ENCODE measurements around the gene OSCP1. TPM values are rescaled to one million over a fixed set of nuclear protein-coding genes. Genes with fewer than 3 reads are reported as not detected.

OSCP1 gene
- total RNA-seq, 1 experiment from 2014 or later, result 5.8 TPM

GRCh38 chr1:36383240-36383639 lies 67.0 kb downstream of the OSCP1 start:
- no peak for DNase-seq (ENCODE audit: low spot score)

GRCh38 chr1:36382669-36383068 lies 67.6 kb downstream of the OSCP1 start:
- no peak for DNase-seq (ENCODE audit: low spot score)

GRCh38 chr1:36382231-36382630 lies 68.0 kb downstream of the OSCP1 start:
- DNase-seq (ENCODE audit: low spot score), result no peak

GRCh38 chr1:36381405-36381804 lies 68.8 kb downstream of the OSCP1 start:
- no peak for DNase-seq (ENCODE audit: low spot score)

- no peak for DNase-seq (ENCODE audit: low spot score)
Observed at GRCh38 chr1:36380782-36381181, 69.5 kb downstream of the OSCP1 start.

- DNase-seq (ENCODE audit: low spot score), result no peak
Observed at GRCh38 chr1:36380143-36380619, 70.1 kb downstream of the OSCP1 start.

- DNase-seq (ENCODE audit: low spot score), result no peak
Observed at GRCh38 chr1:36377791-36378492, 72.3 kb downstream of the OSCP1 start.

GRCh38 chr1:36372617-36373016 lies 77.6 kb downstream of the OSCP1 start:
- DNase-seq (ENCODE audit: low spot score), result no peak

GRCh38 chr1:36369061-36369861 lies 81.0 kb downstream of the OSCP1 start:
- DNase-seq (ENCODE audit: low spot score), result no peak

Other genes with a start within 250 kb of the OSCP1 start
- gene THRAP3, start 226.0 kb downstream of the OSCP1 start, total RNA-seq (2014; rRNA removed; shearing (Covaris generic)), result 50.0 and 53.5 TPM in 2 replicates
- gene SH3D21, start 144.1 kb downstream of the OSCP1 start, total RNA-seq (2014; rRNA removed; shearing (Covaris generic)), result 0.98 TPM in 1 of 2 replicates, not detected in the other
- 9.6 and 17.8 TPM in 2 replicates for gene EVA1B, start 126.8 kb downstream of the OSCP1 start, total RNA-seq (2014; rRNA removed; shearing (Covaris generic))
- 13.8 and 17.1 TPM in 2 replicates for gene STK40, start 64.5 kb downstream of the OSCP1 start, total RNA-seq (2014; rRNA removed; shearing (Covaris generic))
- gene LSM10, start 52.5 kb downstream of the OSCP1 start, total RNA-seq (2014; rRNA removed; shearing (Covaris generic)), result 6.4 and 7.0 TPM in 2 replicates
- 68.1 and 99.0 TPM in 2 replicates for gene MRPS15, start 13.9 kb upstream of the OSCP1 start, total RNA-seq (2014; rRNA removed; shearing (Covaris generic))
- gene CSF3R, start 32.5 kb upstream of the OSCP1 start, total RNA-seq (2014; rRNA removed; shearing (Covaris generic)), result not detected in 2 replicates